ENCODE measurements around the gene ZNF70. TPM values are rescaled to one million over a fixed set of nuclear protein-coding genes. Genes with fewer than 3 reads are reported as not detected.

The ZNF70 gene
- total and polyA plus RNA-seq, 2 donors (not counting 1 experiment from before 2014, with no cell fraction given): 2.1 to 8.3 TPM

GRCh38 chr22:23693979-23694680, 56.8 kb downstream of the ZNF70 start:
- H3K4me1 ChIP-seq (ENCODE audit: control insufficient read depth in 2 of 2, insufficient read depth in 2 of 2, low read length in 2 of 2): peaks cover 27 to 29% of the 10 kb centered on the region in 2 donors
- no peak for DNase-seq
- H3K4me3 Mint-ChIP-seq: no peak overlapping the region

More at GRCh38 chr22:23693979-23694680, 56.8 kb downstream of the ZNF70 start:
- H3K4me3 ChIP-seq (ENCODE audit: control extremely low read depth in 1 of 5, extremely low read depth in 1 of 5, insufficient read depth in 1 of 5, low read depth in 2 of 5, low read length in 4 of 5): no peak overlapping the region
- WGBS (ENCODE audit: insufficient coverage): 93% methylated on average over 10 of the region's 11 CpGs
- ATAC-seq (ENCODE audit: low read depth): no peak
- no peaks in the 10 kb centered on the region for H3K9me3 ChIP-seq (ENCODE audit: control extremely low read depth in 1 of 3, control insufficient read depth in 2 of 3, insufficient read depth in 1 of 3, low read length in 2 of 3)
- H3K27me3 Mint-ChIP-seq: no peaks in the 10 kb centered on the region
- intact Hi-C loops (cut with micrococcal nuclease): no loop called here
- ChIA-PET POLR2A (interaction anchor here (0.6 kb wide), 1 partner anchor 97 kb away, joined by 3 read pairs; no protein-coding TSS in a partner anchor), CTCF (interaction anchor here (1.4 to 2.0 kb wide), 3 partner anchors 112 to 200 kb away, joined by 3 to 6 read pairs (median 3); partner anchors contain the start of gene MIF)
- no peaks in the 10 kb centered on the region for H4K20me1 ChIP-seq (ENCODE audit: control insufficient read depth, insufficient read depth, low read length, poor library complexity, severe bottlenecking)
- no peak overlapping the region for H3K27ac ChIP-seq (ENCODE audit: low read length in 2 of 2)
- H3K4me2 ChIP-seq (replicated peaks; ENCODE audit: low read depth, low read length, poor library complexity, severe bottlenecking): no peak overlapping the region
- H3K27me3 ChIP-seq (replicated peaks in 1 of 4; ENCODE audit: control extremely low read depth in 1 of 4, control insufficient read depth in 3 of 4, insufficient read depth in 4 of 4, low read length in 3 of 4): no peaks in the 10 kb centered on the region
- TF ChIP-seq EZH2 (IDR thresholded peaks at IDR 0.05; ENCODE audit: borderline replicate concordance, insufficient read depth, low read depth, low read length, poor library complexity, severe bottlenecking) (no peak), CTCF (IDR thresholded peaks at IDR 0.05) (no peak)
- H3K4me1 Mint-ChIP-seq: peaks cover 31% of the 10 kb centered on the region
- H3K36me3 ChIP-seq (replicated peaks in 1 of 2; ENCODE audit: control extremely low read depth in 1 of 2, control insufficient read depth in 1 of 2, extremely low read depth in 1 of 2, insufficient read depth in 2 of 2, low read length in 1 of 2): peaks cover 0 to 44% of the 10 kb centered on the region in 2 experiments
- peaks cover 23% of the 10 kb centered on the region for H3K79me2 ChIP-seq (ENCODE audit: control insufficient read depth, insufficient read depth, low read length)
- H2AFZ ChIP-seq (ENCODE audit: insufficient read depth, low read depth, low read length, poor library complexity, severe bottlenecking): no peak overlapping the region
- no peak overlapping the region for H3K27ac Mint-ChIP-seq
- no peaks in the 10 kb centered on the region for H3K9me3 Mint-ChIP-seq (ENCODE audit: insufficient read depth)
- H3K9ac ChIP-seq (ENCODE audit: low read length): no peak overlapping the region

All from B cell (primary cell).